Smooth muscle cell (in vitro differentiated cells): ENCODE results near the gene RFX2. TPM values are rescaled to one million over a fixed set of nuclear protein-coding genes. Genes with fewer than 3 reads are reported as not detected.
"Not testable (repeated sequence)": the region's sequence is repeated elsewhere in the genome, so short reads cannot be mapped to it uniquely, and the experiment has no call there.

Experiments used
- DNase-seq: peaks from one replicate; lab custom pipeline; 2025; ENCODE audit not compliant: unreplicated experiment; lab: John Stamatoyannopoulos, UW
- H2AFZ ChIP-seq: fragments of 200-600 bp; sonication (generic); 2 replicates; pipeline ENCODE4 v1.6.0; 2016; ENCODE audit warnings: antibody characterized with exemption, low read depth, mild to moderate bottlenecking
- H3F3A ChIP-seq: fragments of 200-600 bp; sonication (generic); 2 replicates; pipeline ENCODE4 v1.6.0; 2017; ENCODE audit warnings: antibody characterized with exemption, low read depth
- H3K27ac ChIP-seq: fragments of 200-600 bp; sonication (generic); 2 replicates; pipeline ENCODE4 v1.5.1; 2016; ENCODE audit warnings: low read depth, mild to moderate bottlenecking
- H3K27me3 ChIP-seq: fragments of 200-600 bp; sonication (generic); 2 replicates; pipeline ENCODE4 v1.6.1; 2016; ENCODE audit warnings: low read depth, mild to moderate bottlenecking
- H3K36me3 ChIP-seq: fragments of 200-600 bp; sonication (generic); 2 replicates; pipeline ENCODE4 v1.5.1; 2016; ENCODE audit warnings: low read depth
- H3K4me1 ChIP-seq: fragments of 200-600 bp; sonication (generic); 2 replicates; pipeline ENCODE4 v1.5.1; 2016; ENCODE audit warnings: low read depth
- H3K4me2 ChIP-seq: fragments of 200-600 bp; sonication (generic); 2 replicates; pipeline ENCODE4 v1.6.0; 2016; ENCODE audit warnings: mild to moderate bottlenecking
- H3K4me3 ChIP-seq: fragments of 200-600 bp; sonication (generic); 2 replicates; pipeline ENCODE4 v1.5.1; 2016; ENCODE audit warnings: mild to moderate bottlenecking
- H3K79me2 ChIP-seq: fragments of 200-600 bp; sonication (generic); 2 replicates; pipeline ENCODE4 v1.6.0; 2016; ENCODE audit warnings: low read depth, mild to moderate bottlenecking
- H3K9ac ChIP-seq: fragments of 200-600 bp; sonication (generic); 2 replicates; pipeline ENCODE4 v1.6.0; 2016; ENCODE audit warnings: low read depth
- H3K9me3 ChIP-seq: fragments of 200-600 bp; sonication (generic); replicated peaks from 2 replicates; pipeline ENCODE4 v1.5.1; 2016; ENCODE audit warnings: low read depth
- H4K20me1 ChIP-seq: fragments of 200-600 bp; sonication (generic); 2 replicates; pipeline ENCODE4 v1.6.0; 2016; ENCODE audit warnings: low read depth
- CTCF ChIP-seq: fragments of 200-600 bp; sonication (generic); IDR thresholded peaks from 2 replicates; pipeline ENCODE4 v1.5.1; 2017; ENCODE audit warnings: borderline replicate concordance, mild to moderate bottlenecking, antibody characterized with exemption; ENCODE audit not compliant: insufficient read depth, poor library complexity, severe bottlenecking
- WGBS: methylation state at CpG from one replicate; pipeline ENCODE4 v1.1.7; 2016; ENCODE audit warnings: low lambda C conversion rate; 5-methylcytosine and 5-hydroxymethylcytosine counted together
- polyA plus RNA-seq: library from polyadenylated mRNA; unstranded; fragments of >200 nt; fragmentation: Nextera tagmentation; extraction: Ambion mirVana; gene quantifications from 2 replicates; pipeline ENCODE4 v1.2.1, GENCODE V29; 2016
- total RNA-seq: library from RNA; depleted of rRNA; stranded (reverse); fragments of >200 nt; gene quantifications from 2 replicates; pipeline ENCODE4 v1.2.3, GENCODE V29; 2014

RFX2 gene
- total and polyA plus RNA-seq, 2 experiments from 2014 or later = 4.7 to 7.5 TPM

GRCh38 chr19:6011206-6011605, 99.1 kb downstream of the RFX2 start:
- Histone ChIP-seq H3K36me3 (no peaks in the 10 kb centered on the region), H3K79me2 (no peaks in the 10 kb centered on the region), H3K27me3 (no peaks in the 10 kb centered on the region), H3K9me3 (no peaks in the 10 kb centered on the region), H3F3A (no peaks in the 10 kb centered on the region), H3K4me3 (no peak overlapping the region), H4K20me1 (no peaks in the 10 kb centered on the region), H2AFZ (no peak overlapping the region), H3K9ac (no peak overlapping the region), H3K27ac (no peak overlapping the region), H3K4me2 (no peak overlapping the region), H3K4me1 (no peaks in the 10 kb centered on the region)
- TF ChIP-seq CTCF = no peak
- 80% methylated on average over 10 of the region's 10 CpGs for WGBS
- no peak for DNase-seq

GRCh38 chr19:6010107-6010506, 100.2 kb downstream of the RFX2 start:
- no peaks in the 10 kb centered on the region for H3K79me2 ChIP-seq
- no peak for DNase-seq

GRCh38 chr19:6007866-6008265, 102.4 kb downstream of the RFX2 start:
- DNase-seq = no peak
- 98% methylated on average over 16 of the region's 26 CpGs for WGBS
- Histone ChIP-seq H4K20me1 (no peaks in the 10 kb centered on the region), H3K9me3 (no peaks in the 10 kb centered on the region), H3F3A (no peaks in the 10 kb centered on the region), H3K9ac (no peak overlapping the region), H2AFZ (no peak overlapping the region), H3K4me3 (no peak overlapping the region), H3K27me3 (no peaks in the 10 kb centered on the region), H3K36me3 (no peaks in the 10 kb centered on the region), H3K27ac (no peak overlapping the region), H3K4me2 (no peak overlapping the region), H3K79me2 (no peaks in the 10 kb centered on the region), H3K4me1 (no peaks in the 10 kb centered on the region)
- no peak for TF ChIP-seq CTCF

More at GRCh38 chr19:6010107-6010506, 100.2 kb downstream of the RFX2 start:
- no peak overlapping the region for H3K27ac ChIP-seq
- H2AFZ ChIP-seq = no peak overlapping the region
- no peaks in the 10 kb centered on the region for H3F3A ChIP-seq
- WGBS = 96% methylated on average over 16 of the region's 16 CpGs
- no peaks in the 10 kb centered on the region for H4K20me1 ChIP-seq
- no peaks in the 10 kb centered on the region for H3K36me3 ChIP-seq
- no peak overlapping the region for H3K4me2 ChIP-seq
- no peak overlapping the region for H3K9ac ChIP-seq
- no peaks in the 10 kb centered on the region for H3K9me3 ChIP-seq
- no peak for TF ChIP-seq CTCF
- no peaks in the 10 kb centered on the region for H3K4me1 ChIP-seq
- no peak overlapping the region for H3K4me3 ChIP-seq
- H3K27me3 ChIP-seq = no peaks in the 10 kb centered on the region

GRCh38 chr19:6006896-6007295, 103.4 kb downstream of the RFX2 start:
- WGBS = 95% methylated on average over 20 of the region's 20 CpGs
- DNase-seq = no peak
- Histone ChIP-seq H3F3A (no peaks in the 10 kb centered on the region), H3K27ac (no peak overlapping the region), H3K27me3 (no peaks in the 10 kb centered on the region), H3K79me2 (no peaks in the 10 kb centered on the region), H3K4me1 (no peaks in the 10 kb centered on the region), H3K36me3 (no peaks in the 10 kb centered on the region), H3K4me3 (no peak overlapping the region), H3K9me3 (no peaks in the 10 kb centered on the region), H3K9ac (no peak overlapping the region), H4K20me1 (no peaks in the 10 kb centered on the region), H2AFZ (no peak overlapping the region), H3K4me2 (no peak overlapping the region)
- TF ChIP-seq CTCF = no peak

- 93% methylated on average over 7 of the region's 7 CpGs for WGBS
- not testable (repeated sequence) for H3K4me1 ChIP-seq, H3K9me3 ChIP-seq, H3K4me3 ChIP-seq, H3K9ac ChIP-seq, H3K36me3 ChIP-seq, H2AFZ ChIP-seq, DNase-seq, H4K20me1 ChIP-seq, H3K27ac ChIP-seq, H3K27me3 ChIP-seq, H3K79me2 ChIP-seq, H3K4me2 ChIP-seq, H3F3A ChIP-seq
Observed at GRCh38 chr19:6006070-6006446, 104.2 kb downstream of the RFX2 start.
